OCI-LY1 (cell line): ENCODE results near the gene RXFP4.

ENCODE experiments used
- H2AFZ ChIP-seq: fragments of 200-600 bp; sonication (generic), shearing (Covaris generic); 2 replicates; pipeline ENCODE4 v1.6.0; 2014; ENCODE audit warnings: antibody characterized with exemption, mild to moderate bottlenecking, low read length
- H3F3A ChIP-seq: fragments of 200-600 bp; sonication (generic), shearing (Covaris generic); 2 replicates; pipeline ENCODE4 v1.6.0; 2014; ENCODE audit warnings: mild to moderate bottlenecking, antibody characterized with exemption, low read length, moderate library complexity; ENCODE audit not compliant: insufficient read depth
- H3K27ac ChIP-seq: fragments of 200-600 bp; sonication (generic); 2 replicates; pipeline ENCODE4 v1.5.1; 2014; ENCODE audit warnings: low read length, mixed run types, mild to moderate bottlenecking, low read depth; ENCODE audit not compliant: poor library complexity, severe bottlenecking
- H3K27me3 ChIP-seq: fragments of 200-600 bp; sonication (generic); 2 replicates; pipeline ENCODE4 v1.6.0; 2014; ENCODE audit warnings: antibody characterized with exemption, mild to moderate bottlenecking, low read length, moderate library complexity; ENCODE audit not compliant: insufficient read depth
- H3K36me3 ChIP-seq: fragments of 200-600 bp; sonication (generic); 2 replicates; pipeline ENCODE4 v1.6.1; 2014; ENCODE audit warnings: mild to moderate bottlenecking, antibody characterized with exemption, low read length, moderate library complexity, mixed read lengths; ENCODE audit not compliant: insufficient read depth
- H3K4me1 ChIP-seq: fragments of 200-600 bp; sonication (generic); 2 replicates; pipeline ENCODE4 v1.5.1; 2014; ENCODE audit warnings: mild to moderate bottlenecking, low read length, moderate library complexity; ENCODE audit not compliant: insufficient read depth, severe bottlenecking
- H3K4me2 ChIP-seq: fragments of 200-600 bp; sonication (generic), shearing (Covaris generic); 2 replicates; pipeline ENCODE4 v1.6.1; 2014; ENCODE audit warnings: low read length
- H3K4me3 ChIP-seq: fragments of 200-600 bp; sonication (generic); 2 replicates; pipeline ENCODE4 v1.5.1; 2014; ENCODE audit warnings: low read length, low read depth, mild to moderate bottlenecking, mixed read lengths; ENCODE audit not compliant: poor library complexity, severe bottlenecking
- H3K79me2 ChIP-seq: fragments of 200-600 bp; shearing (Covaris generic); 2 replicates; pipeline ENCODE4 v1.6.1; 2016; ENCODE audit warnings: mixed run types, low read length, mixed read lengths; ENCODE audit not compliant: insufficient read depth
- H3K9ac ChIP-seq: fragments of 200-600 bp; sonication (generic), shearing (Covaris generic); 2 replicates; pipeline ENCODE4 v1.6.1; 2014; ENCODE audit warnings: mild to moderate bottlenecking, low read length, mixed read lengths
- H3K9me2 ChIP-seq: fragments of 200-600 bp; sonication (generic), shearing (Covaris generic); 2 replicates; pipeline ENCODE4 v1.6.1; 2014; ENCODE audit warnings: low read depth, mild to moderate bottlenecking, low read length, mixed read lengths
- H3K9me3 ChIP-seq: fragments of 200-600 bp; shearing (Covaris generic); 2 replicates; pipeline ENCODE4 v1.6.1; 2014; ENCODE audit warnings: low read length, mixed read lengths
- H4K20me1 ChIP-seq: fragments of 200-600 bp; sonication (generic), shearing (Covaris generic); 2 replicates; pipeline ENCODE4 v1.6.0; 2016; ENCODE audit warnings: mild to moderate bottlenecking, low read length; ENCODE audit not compliant: insufficient read depth
- CTCF ChIP-seq: fragments of 200-600 bp; sonication (generic), shearing (Covaris generic); IDR thresholded peaks from 2 replicates; pipeline ENCODE4 v1.5.1; 2017; ENCODE audit warnings: mild to moderate bottlenecking, antibody characterized with exemption, low read length, moderate library complexity, mixed read lengths
- EZH2 ChIP-seq: fragments of 200-600 bp; sonication (generic), shearing (Covaris generic); IDR thresholded peaks from 2 replicates; pipeline ENCODE4 v1.8.0; 2017; ENCODE audit warnings: borderline replicate concordance, mixed run types, mild to moderate bottlenecking, antibody characterized with exemption, low read length, moderate library complexity, mixed read lengths

Gene RXFP4

GRCh38 chr1:155989242-155990004, 48.0 kb downstream of the RXFP4 start:
- Histone ChIP-seq H3K27me3 (no peaks in the 10 kb centered on the region; the same call in 1 of the 2 replicates), H3K79me2 (no peaks in the 10 kb centered on the region), H3K9me3 (no peaks in the 10 kb centered on the region), H3K4me2 (peak overlapping the region; percentile 40; the same call in 1 of the 2 replicates), H3K4me1 (peaks cover 16% of the 10 kb centered on the region), H3K9ac (peak overlapping the region; percentile 7; the same call in 1 of the 2 replicates), H3K9me2 (no peaks in the 10 kb centered on the region), H3K4me3 (peak overlapping the region; percentile 18), H3K27ac (no peak overlapping the region), H3F3A (no peaks in the 10 kb centered on the region), H2AFZ (no peak overlapping the region), H3K36me3 (no peaks in the 10 kb centered on the region), H4K20me1 (no peaks in the 10 kb centered on the region)
- TF ChIP-seq EZH2 (no peak), CTCF (peak; percentile 96)

- Histone ChIP-seq H3K9me2 (no peaks in the 10 kb centered on the region), H2AFZ (no peak overlapping the region), H3K27ac (no peak overlapping the region), H3K27me3 (no peaks in the 10 kb centered on the region; the same call in 1 of the 2 replicates), H4K20me1 (no peaks in the 10 kb centered on the region), H3K79me2 (no peaks in the 10 kb centered on the region), H3K9ac (no peak overlapping the region), H3K4me3 (no peak overlapping the region), H3K36me3 (no peaks in the 10 kb centered on the region), H3K4me1 (peaks cover 13% of the 10 kb centered on the region), H3K9me3 (no peaks in the 10 kb centered on the region), H3F3A (no peaks in the 10 kb centered on the region), H3K4me2 (no peak overlapping the region)
- TF ChIP-seq EZH2 (no peak), CTCF (no peak)
Measured at GRCh38 chr1:155990005-155990739, 48.7 kb downstream of the RXFP4 start.
